GM12865 (cell line): ENCODE measurements around the gene PTPN5.

Source experiments
- DNase-seq: peaks from one replicate; pipeline ENCODE4 v3.0.0; 2010; ENCODE audit warnings: low read depth
- H3K4me3 ChIP-seq: 2 replicates; pipeline ENCODE4 v1.5.1; 2011; ENCODE audit warnings: mild to moderate bottlenecking, low read depth, low read length, control low read depth
- TF ChIP-seq, protein P1 (sequence below): IDR thresholded peaks from 2 replicates; pipeline ENCODE4 v1.5.1; 2011; ENCODE audit warnings: low read length, control low read depth, low read depth, inconsistent platforms; ENCODE audit not compliant: insufficient read depth; ENCODE audit errors: missing control alignments

PTPN5 gene

DNA sequence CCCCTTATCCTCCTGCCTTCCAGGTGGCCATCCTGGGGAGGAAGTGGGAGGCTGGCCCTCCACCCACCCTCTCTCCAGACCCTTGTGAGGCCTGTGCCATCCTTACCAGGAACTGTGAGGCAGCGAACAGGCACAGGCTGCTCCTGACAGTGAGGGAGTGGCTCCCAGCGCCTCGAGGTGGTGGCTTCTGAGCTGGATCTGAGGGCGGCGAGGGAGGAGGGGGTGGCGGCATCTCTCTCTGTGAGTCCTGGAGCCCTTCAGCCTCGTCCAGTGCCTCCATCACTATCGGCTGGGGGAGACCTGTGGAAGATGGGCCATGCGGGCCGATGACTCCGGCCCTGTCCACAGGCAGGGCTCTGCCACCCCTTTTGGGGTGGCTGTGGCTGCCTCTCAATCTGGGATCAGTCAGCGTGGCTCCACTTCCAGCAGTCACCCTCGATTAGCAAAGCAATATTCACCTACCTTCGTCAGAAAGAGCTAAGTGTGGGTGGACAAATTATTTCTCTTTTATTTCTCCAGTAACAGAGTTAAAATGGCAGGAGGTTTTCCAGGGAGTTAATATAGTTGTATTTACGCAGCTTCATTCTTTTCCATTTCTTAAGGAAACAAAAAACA, 47.6 kb downstream of the PTPN5 start:
- no peak overlapping the region for H3K4me3 ChIP-seq
- TF ChIP-seq, protein P1, sequence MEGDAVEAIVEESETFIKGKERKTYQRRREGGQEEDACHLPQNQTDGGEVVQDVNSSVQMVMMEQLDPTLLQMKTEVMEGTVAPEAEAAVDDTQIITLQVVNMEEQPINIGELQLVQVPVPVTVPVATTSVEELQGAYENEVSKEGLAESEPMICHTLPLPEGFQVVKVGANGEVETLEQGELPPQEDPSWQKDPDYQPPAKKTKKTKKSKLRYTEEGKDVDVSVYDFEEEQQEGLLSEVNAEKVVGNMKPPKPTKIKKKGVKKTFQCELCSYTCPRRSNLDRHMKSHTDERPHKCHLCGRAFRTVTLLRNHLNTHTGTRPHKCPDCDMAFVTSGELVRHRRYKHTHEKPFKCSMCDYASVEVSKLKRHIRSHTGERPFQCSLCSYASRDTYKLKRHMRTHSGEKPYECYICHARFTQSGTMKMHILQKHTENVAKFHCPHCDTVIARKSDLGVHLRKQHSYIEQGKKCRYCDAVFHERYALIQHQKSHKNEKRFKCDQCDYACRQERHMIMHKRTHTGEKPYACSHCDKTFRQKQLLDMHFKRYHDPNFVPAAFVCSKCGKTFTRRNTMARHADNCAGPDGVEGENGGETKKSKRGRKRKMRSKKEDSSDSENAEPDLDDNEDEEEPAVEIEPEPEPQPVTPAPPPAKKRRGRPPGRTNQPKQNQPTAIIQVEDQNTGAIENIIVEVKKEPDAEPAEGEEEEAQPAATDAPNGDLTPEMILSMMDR = no peak

DNA sequence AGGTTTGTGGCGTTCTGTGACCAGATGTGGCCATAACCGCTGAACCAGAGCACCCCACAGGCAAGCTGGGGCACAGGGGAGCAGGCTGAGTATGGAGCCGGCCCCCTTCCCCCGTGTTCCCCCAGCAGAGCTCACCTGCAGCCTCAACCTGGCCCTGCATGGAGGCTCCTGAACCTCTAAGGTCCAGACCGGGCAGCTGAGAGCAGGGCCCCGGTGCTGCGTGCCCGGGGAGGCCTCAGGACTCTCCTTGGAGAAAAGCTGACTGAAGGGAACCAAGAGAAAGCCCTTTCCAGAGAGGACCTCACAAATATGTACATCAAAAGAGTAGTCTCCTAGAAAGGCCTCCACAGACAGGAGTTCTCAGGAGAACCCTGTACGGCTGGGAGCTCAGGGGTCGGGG, 48.2 kb downstream of the PTPN5 start:
- no peak for DNase-seq
- TF ChIP-seq, protein P1 = no peak
- H3K4me3 ChIP-seq = no peak overlapping the region

More for the DNA sequence above, 47.6 kb downstream of the PTPN5 start:
- no peak for DNase-seq

DNA sequence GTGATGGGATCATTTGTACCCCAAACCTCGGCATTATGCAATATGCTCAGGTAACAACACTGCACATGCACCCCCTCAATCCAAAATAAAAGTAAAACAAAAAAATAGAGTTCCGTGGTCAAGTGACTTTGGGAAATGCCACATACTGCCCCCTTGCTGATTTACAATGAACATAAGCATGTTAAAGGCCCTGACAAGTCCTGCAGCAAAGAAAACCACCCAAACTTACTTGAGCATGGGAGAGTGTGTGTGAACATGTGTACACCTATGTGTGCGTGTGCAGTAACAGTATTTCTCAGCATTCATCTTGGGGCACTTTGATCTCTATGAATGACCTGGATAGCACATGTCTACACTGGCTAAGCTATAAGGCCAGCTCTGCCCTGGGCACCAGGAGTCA, 49.8 kb downstream of the PTPN5 start:
- TF ChIP-seq, protein P1 = no peak
- no peak for DNase-seq
- H3K4me3 ChIP-seq = no peak overlapping the region

DNA sequence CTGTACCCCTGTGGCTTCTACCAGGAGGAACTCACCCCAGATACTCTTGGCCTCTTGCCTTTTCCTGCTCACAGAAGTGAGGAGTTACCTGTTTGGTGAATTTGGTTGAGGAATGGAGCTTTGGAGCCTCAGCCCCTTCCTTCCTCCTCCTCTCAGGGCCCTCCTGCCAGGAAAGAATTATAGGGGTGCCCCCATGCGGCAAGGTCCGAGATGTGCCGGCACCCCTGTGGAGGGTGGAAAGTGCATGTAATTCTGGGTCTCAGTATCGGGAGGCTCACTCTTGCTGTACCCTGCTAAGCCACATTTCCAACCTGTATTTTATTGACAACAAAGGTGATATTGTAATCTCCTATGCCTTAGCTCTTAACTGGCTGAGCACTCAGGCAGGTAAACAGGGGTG, 51.9 kb downstream of the PTPN5 start:
- DNase-seq = no peak
- H3K4me3 ChIP-seq = no peak overlapping the region
- TF ChIP-seq, protein P1 = no peak

DNA sequence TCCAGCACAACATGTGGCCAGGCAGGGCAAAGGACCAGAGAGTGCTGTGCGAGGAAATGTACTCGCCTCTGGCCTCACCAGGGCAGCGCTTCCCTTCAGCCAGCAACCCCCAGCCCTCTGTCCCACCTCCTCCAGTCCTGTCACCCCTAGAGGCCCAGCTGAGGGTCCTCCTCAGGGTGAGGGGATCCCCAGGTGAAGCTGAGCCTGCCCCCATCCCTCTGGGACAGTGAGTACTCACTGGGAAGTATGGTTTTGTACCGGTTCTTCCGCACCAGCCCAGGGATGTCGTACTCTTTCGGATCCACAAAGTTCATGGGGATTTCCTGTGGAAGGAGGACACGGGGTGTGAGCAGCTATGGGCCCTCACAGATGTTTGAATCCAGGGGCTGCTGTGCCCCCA, 54.0 kb downstream of the PTPN5 start:
- H3K4me3 ChIP-seq = no peak overlapping the region
- DNase-seq = no peak
- TF ChIP-seq, protein P1 = no peak

DNA sequence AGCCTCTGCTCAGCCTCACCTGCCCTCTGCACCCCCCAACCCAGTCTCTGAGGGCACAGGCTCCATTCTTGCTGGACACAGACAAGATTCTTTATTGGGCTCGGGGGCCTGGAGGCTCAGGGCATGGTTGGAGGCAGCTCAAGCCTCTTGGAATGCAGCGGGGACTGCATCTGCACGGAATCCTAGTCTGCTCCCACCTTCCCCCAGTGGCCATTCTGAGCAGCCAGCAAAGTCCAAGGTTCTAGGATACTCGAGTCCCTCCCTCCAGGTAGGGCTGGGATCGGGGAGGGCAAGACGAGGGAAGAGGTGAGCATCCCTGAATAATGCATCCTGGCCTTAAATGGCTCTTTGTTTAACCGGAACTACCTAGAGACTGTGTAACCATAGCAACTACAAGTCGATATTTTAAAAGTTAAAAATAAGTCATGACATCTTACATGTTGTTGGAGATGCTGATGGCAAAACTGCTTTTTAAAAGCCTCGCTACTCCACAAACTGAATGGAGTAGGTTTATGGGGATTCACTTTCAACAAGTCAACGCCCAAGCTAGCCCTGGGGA, 54.9 kb downstream of the PTPN5 start:
- no peak overlapping the region for H3K4me3 ChIP-seq
- TF ChIP-seq, protein P1 = no peak
- DNase-seq = no peak

- DNase-seq = no peak
- TF ChIP-seq, protein P1 = no peak
- H3K4me3 ChIP-seq = no peak overlapping the region
These were observed 58.4 kb downstream of the PTPN5 start for GRCh38 chr11:18733202-18733601.
